Activated effector memory CD4-positive, alpha-beta T cell treated with anti-CD3 and anti-CD28 coated beads, Interleukin-2, amount 50 U/mL, for 16 hours (primary cell): ENCODE measurements around the gene INSIG1.

Experiments used
- DNase-seq: peaks from one replicate; pipeline ENCODE4 v3.0.0-alpha.2; 2020

Gene INSIG1

DNA sequence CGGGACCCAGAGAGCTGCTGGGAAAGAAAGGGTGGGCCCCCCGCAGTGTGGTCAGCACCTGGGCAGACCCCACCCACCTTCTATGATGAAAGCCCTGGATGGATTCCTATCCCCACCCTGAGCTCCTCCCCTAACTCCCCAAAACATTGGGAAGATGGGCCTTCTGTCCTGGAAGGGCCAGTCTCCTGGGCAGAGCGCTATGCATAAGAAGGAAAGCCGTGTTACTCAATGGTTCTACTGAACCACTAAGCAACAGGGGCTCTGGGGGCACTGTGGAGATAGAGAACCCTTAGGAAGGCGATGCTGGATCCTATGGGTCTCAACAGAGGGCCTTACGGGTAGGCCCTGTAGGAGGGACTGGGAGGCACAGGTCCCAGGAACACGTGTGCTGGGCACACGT, 30.7 kb upstream of the INSIG1 start:
- no peak for DNase-seq

DNA sequence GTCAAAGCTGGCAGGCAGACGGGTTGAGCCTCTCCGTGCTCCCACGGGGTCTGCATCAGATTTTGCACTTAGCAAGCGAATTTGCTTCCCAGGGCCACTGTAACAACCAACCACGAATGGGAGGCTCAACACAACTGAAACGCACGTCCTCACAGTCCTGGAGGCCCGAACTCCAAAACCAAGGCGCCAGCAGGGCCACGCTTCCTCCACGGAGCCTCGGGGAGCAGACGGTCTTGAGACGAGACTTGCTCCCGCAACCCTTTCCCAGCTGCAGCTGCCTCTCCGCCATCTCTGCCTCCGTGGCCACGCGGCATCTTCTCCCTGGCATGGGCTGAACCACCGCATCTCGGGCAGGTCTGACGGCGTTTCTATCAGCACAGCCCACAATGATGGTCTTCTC, 30.2 kb upstream of the INSIG1 start:
- DNase-seq: no peak

DNA sequence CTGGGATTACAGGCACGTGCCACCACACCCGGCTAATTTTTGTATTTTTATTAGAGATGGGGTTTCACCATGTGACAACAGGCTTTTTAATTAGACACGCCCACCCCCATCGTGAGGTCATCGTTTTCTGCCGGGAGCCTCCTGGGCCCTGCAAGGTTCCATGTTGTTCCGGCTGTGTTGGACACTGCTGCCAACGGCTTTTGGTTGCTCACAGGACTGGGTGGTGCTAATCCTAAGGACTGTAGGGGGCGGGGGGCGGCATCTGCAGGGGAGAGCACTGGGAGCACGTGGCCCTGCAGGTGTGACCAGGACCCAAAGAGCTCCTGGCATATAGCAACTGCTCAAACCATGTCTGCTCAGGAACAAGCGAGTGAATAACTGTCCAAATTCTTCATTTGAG, 29.5 kb upstream of the INSIG1 start:
- no peak for DNase-seq

DNA sequence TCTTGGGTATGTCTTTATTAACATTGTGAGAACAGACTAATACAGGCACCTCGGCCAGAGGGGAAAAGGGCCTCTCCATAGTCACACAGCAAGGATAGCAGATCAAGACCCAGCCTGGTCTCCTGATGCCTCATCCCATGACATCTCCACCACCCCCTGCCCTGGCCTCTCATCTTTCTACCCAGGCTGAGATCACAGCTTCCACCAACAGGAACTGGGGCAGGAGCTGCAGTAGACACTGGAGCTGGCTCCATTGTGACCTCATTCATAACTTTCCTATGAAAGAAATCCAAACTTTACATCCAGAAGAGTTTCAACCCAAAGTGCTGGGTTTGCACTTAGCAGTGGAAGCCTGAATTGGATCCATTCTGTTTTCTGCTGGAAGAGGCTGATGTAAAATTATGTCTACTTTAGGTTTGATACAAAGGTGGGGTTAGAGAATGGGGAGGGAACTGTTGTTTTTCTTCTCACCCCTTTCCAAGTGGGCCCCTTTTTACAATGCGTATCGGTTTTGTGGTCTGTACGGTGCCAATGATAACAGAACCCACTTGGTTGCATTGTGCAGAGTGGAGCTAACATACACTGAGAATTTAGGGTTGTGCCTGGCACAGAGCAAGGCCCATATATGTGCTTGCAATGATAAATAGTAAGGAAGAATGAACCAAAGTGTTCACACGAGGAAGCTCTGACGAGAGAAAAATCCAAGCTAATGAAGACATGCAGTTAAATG, 28.6 kb upstream of the INSIG1 start:
- no peak for DNase-seq

DNA sequence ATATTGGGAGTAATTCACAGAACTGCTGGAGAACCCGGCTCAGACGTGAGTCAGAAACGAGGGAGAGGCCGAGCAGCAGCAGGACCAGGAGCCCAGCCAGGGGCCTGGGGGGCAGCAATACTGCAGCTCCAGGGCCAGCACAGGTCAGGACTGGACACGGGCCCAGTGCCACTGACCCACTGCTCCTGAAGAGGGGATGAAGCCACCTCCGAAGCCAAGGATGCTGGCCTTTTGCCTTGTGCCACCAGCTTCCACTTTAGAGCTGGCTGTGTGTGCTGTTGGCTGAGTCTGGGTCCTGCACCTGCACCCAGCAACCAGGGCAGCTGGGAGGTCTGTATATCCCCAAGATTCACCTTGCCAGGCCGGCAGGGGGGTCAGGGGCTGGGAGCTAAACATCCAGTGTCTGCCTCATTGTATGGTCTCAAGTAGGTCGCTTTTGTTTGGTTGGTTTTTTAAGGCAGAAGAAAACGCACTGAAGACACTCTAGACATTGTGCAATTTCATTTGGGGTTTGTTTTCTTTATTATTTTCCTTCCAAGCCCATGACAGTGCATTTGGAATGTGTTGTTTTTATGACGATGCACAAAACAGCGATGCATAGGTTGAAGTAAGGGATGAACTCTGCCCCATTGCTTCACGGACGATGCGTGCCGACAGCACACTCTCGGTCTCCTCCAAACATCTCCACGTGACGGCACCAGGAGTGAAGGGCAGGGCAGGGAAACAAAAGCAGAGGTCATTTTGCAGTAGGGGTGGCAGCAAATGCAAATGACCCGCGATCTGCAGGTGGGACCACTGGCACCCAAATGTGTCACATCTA, 27.7 kb upstream of the INSIG1 start:
- no peak for DNase-seq

DNA sequence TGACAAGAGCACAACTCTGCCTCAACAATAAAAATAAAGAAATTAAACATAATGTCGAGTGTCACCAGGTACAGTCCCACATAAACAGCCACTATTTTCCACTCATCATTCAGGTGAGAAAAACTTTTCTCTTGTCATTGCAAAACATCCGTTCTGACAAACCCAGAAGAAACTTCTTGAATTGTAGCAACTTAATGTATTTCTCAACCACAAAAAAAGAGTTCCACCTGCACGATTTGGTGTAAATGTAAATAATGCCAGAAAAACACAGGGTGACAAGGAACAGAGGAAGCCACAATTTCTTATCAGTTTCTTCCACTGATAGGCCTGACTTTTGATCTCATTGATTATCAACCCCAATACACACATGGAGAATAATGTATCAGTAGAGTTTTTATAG, 26.8 kb upstream of the INSIG1 start:
- no peak for DNase-seq

DNA sequence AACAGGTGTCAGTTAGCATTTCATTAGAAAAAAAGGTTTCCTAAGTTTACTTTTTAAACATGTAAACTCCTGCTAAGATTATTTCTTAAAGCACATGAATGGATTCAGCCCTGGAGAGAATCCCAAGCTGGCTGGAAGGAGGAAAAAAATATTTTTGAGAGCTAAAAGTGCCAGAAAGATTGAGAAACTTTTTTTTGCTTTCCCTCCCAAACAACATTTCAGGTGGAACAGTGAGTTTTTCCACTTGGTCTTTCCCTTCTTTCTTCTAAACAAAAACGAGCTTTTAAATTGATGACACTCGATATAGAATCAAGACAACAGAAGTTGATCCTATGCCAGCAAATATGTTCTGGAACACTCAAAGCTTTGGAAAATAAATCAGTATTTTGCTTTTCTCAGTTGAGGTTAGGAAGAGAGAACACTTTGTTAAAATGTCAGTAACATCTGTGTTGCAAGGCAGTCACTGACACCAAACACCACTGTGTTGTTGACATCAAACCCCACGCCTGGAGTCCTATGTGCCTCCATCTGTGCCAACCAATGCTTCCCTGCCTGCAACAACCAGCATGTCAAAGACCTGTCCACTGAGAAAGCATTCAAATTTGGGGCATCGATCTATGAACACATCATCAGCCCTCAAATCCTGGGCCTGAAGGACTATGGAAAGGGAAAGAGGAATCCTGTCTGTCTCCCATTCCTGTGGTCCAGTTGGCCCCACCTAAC, 22.9 kb upstream of the INSIG1 start:
- DNase-seq: no peak

DNA sequence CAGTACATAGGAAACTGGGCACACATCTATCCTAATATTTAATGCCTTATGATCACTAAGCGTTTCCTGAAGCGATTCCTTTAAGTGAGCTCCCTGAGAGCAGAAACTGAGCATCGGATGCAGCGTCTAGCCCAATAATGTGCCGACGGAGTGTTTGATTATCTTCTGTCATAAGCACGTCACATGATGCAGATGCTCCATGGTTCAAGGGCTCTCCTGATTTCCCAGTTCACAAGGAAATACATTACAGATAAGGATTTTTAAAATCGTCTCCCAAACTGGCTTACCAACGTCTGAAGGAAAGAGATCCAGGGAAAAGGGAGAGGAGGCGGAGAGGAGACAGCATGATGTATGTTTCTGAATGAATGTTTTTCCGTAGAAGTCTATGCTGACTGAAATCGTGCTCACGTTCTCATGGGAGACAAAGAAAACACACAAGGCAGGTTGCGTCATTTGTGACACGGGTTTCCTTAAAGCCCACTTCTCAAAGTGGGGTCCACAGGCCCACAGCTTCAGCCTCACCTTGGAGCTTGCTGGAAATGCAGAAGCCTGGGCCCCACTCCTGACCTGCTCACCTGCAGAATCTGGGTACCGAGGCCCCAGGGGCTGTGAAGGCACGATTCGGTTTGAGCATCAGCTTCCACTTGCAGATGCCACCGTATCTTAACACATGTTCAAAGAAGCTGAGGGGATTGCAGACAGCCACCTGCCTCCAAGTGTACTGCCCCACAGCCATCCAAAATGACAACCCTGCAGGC, 21.5 kb upstream of the INSIG1 start:
- DNase-seq: no peak

DNA sequence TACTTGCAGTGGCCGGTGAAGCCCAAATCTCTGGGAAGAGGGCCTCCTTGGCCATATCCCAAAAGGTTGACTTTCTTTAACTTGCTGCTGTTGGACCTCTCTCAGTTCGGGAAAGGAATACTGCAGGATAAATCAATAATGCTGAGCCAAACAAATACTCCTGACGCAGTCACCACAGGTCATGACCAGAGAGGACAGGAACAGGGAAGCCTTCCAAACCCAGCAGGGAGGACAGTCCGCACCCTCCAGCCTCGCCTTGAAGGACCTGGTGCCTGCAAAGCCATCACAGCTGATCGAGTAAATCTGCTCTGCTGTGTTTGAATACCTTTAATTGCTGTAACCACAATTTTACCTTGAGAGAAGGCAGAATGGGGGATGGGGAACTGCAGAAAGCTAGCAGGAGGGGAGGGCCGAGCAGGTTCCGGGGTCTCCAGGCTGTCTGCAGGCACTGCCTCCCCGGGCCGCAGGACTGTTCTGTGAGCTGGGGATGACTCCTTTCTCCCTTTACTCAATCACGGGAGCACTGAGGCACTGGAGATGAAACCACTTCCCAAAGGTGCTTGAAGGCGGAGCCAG, 20.8 kb upstream of the INSIG1 start:
- peak; percentile 39 for DNase-seq

DNA sequence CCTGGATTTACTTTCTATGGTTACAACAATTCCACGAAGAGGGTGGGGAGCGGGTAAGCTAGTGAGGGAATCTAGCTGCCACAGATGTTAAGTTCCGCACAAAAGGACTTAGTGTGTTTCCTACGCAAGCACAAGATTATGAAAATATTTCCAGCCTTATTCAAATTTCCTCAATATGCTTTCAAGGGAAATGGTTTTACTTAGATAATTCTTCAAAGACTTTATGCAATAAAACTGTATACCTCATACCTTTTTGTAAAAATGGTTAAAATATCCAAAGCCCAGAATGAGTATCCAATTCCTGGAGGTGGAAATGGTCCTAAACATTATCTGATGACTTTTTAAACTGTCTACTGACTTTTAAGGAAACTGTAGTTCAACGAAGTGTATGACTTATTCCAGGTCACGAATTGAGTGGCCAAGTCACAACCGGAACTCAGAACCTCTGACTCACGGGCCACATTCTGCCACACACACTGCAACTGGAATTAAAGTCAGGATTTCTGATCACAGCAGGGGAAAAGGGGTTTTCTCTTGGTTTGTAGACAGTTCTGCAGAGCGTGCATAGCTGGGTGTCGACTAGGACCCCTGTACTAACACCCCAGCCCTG, 20.2 kb upstream of the INSIG1 start:
- DNase-seq: peak; percentile 60

DNA sequence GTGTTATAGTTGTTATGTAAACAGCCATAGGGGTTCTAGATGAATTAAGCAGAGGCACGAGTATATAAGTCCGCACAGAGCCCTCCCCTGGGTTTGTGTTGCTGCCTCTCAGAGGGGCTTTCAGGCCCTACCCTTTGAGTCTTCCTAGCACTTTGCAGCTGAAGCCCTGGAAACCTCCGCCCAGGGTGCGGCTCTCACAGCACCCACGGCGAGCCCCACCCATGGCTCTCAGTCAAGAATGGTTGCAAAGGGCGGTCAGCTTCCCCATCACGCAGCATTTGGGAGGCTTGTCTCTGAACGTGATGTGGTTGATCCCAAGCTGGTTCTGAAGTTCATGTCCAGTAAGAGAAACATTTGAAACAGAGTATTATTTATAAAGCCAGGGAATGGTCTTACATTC, 18.8 kb upstream of the INSIG1 start:
- DNase-seq: peak; percentile 53

DNA sequence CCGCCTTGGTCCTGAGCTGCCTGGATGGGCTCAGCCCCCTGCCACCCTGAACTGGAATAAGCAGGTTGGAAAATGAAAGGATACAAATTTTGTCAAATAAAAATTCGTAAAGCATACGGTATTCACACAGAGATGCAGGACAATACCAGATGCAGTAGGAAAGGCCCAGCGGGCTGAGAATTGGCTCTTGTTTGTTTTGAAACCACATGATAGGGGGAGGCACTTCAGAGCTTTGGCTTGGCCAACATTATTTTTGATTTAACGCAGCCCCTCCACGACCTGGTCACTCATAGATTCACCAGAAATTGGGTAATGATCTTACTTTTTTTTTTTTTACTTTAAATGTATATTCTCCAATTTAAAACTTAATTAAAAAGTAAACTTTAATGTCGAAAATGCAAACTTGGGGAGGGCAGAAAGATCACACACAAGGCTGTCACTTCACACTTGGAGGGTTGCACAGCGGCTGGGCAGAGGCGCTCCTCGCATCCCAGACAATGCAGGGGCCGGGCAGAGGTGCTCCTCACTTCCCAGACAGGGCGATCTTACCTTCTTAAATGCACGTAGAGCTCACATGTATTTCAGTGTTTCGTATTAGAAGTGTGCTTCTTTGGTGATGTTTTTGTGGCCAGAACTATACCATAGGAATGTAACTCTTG, 17.8 kb upstream of the INSIG1 start:
- peak; percentile 16 for DNase-seq

DNA sequence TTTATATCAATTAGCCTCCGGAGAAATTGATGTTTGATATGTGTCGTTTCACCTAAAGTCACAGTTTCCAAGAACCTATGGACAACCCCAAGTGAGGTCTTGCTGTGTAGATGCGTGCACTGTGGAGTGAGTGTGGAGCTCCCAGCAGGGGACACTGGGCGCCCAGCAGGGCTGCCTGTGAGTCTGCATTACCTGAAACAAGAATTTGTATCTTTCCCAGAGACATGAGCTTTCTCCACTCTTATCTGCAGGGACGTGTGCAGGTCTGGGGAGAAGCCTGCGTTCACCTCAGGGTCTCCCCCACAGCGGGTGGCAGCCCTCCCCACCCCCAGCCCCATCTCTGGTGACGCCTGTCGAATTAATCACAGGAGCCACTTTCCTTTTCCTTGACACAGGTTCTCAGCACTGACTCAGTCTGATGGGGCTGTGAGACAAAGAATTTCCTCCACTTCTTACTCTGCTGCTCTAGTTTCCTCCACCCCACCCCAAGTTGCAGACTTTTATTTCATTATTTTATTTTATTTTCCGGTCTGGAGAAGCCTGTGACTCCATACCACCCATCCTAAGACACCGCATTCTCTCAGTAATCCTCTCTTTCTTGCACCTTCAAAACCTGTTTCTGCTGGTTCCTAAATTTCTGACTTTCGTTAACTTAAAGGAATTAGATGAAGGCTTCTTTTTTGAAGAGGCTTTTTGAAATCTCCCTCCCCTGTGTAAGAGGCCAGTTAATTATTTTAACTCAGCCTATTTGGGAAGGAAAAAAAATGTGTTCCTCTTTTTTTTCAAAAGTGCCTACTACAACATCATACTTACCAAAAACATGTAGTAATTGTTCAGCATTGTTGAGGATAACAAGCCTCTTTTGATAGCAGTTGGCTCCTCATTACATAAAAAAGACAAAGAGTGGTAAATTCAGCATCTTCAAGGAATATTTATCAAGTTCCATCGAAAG, 17.0 kb upstream of the INSIG1 start:
- DNase-seq: peak; percentile 50

DNA sequence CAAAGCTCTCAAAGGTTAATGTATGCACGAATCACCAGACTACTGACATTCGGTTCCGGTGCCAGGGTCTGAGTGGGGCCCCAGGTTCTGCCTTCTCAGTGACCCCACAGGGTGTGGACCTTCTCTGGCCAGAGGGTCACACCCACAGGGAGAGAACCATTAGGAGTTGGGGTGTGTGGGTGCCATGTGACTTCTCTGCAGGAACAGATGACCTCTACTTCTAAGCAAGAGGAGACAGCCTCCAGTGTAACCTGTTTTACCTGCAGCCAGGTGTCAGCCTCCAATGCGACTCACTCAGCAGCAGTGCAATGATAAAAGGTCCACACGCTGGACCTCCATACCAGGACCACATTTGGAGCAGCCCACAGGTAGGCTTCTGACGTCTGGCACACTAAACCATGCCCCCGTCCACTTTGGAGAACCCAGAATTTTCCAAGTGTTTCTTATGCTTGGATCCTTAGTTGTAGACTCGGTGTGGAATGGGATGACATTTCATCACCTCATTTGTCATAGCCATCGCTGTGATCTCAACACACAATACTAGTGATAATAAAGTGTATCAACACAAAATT, 16.2 kb upstream of the INSIG1 start:
- peak; percentile 52 for DNase-seq

DNA sequence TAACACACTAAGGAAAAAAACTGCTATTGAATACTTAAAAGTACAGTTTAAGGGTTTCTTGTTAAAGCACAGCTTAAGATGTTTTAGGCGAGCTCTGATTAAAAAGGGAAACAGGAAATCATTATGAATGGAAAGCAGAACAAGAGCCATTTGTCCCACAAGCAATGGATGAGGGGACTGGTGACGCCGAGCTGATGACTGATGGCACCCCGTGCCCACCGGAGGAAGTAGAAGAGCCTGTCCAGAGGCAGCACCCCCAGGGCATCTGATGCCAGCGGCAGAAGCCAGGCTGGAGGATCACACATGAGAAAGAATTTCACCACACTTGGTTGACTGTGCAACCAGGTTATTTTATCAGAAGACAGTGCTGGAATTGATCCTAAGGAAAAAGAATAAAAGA, 15.0 kb upstream of the INSIG1 start:
- DNase-seq: peak; percentile 50

DNA sequence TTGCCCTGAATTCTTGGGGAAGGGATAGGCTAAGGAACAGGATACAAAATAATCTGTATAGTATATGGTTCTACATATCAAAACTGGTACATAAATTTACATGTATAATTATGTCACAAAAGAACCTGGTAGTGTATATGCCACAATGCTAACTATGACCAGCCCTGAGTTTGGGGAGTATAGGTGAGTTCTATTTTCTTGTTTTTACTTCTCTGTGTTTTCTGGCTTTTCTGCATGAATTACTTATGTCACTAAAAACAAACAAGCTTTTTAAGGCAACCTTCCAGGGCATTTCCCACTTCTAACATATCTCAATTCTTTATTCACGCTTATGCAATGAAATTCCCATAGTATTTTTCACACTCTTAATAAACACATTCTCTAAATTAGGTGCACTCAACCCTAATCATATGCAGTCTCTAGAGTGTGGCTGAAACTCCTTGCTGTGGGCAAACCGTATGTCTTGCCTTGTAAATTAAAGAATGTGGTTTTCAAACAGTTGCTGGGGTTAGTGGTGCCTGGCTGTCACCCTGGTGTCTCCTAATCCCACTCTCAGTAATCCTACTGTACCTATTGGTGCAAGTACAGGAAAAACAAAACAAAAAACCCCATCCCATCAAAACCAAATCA, 14.0 kb upstream of the INSIG1 start:
- DNase-seq: no peak

DNA sequence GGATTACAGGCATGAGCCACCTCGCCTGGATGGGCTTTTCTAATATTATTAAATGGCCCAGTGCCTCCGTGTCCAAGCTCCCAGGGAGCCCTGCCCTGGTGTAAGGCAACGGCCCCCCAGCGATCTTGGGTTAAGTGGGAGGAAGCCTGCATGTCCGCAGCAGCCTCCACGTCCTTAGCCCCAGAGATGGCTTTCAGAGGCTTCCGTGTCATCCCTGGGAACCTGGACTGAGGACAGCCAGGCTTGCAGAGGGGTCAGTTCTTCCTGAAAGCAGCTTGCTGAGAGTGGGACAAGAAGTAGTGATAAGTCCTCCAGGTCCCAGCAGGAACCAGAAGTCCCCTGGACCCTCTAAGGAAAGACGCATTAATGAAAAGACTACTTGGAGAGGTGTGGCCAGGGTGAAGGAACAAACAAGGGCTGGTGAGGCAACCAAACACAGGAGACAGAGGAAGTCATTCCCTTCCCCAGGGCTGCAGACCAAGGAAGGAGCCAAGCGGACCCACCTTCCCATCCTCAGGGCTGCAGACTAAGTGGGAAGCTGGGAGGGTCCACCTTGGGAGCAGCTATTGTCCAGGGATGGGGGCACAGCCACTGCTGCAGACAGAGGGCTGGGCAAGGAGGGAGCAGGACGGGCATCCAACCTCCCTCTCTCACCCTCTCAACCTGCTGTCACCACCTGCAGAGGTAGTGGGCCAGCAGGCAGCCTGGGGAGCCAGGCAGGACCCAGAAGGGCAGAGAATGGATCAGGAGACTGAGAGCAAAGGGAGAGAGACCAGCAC, 13.0 kb upstream of the INSIG1 start:
- DNase-seq: peak; percentile 59

DNA sequence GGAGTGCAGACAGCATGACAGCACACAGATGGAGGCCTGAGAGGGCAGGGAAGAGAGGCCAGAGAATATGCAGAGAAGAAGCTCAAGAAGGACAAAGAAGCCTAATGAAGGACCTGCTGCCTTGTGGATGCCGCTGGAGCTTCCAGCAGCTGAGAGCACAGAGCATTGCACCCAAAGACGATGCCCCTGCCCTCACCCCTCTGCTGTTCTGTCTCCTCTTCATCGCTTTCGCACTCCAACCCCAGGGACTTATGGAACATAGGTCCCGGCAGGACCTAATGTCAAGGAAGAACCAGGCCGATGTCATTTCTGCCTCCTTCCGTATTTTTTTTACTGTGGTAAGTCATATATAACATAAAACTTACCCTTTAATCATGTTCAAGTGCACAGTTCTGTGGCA, 12.3 kb upstream of the INSIG1 start:
- peak; percentile 33 for DNase-seq

DNA sequence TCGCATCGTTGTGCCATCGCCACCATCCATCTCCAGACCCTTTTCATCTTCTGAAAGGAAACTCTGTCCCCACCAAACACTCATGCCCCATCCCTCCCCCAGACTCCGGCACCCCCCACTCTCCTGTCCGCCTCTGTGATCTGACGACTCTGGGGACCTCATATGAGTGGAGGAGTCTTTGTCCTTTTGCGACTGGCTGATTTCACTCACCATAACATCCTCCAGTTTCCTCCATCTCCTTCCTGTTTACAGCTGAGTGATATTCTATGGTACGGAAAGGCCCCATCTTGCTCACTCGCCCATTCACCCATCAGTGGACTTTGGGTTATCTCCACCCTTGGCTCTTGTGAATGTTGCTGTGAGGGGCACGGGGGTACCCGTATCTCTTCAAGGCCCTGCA, 11.8 kb upstream of the INSIG1 start:
- peak; percentile 28 for DNase-seq
